Measurements from ENCODE around the gene DHX58. TPM values are rescaled to one million over a fixed set of nuclear protein-coding genes. Genes with fewer than 3 reads are reported as not detected.

Gene DHX58
- total RNA-seq, 1 experiment from 2014 or later = 2.1 TPM

DNA sequence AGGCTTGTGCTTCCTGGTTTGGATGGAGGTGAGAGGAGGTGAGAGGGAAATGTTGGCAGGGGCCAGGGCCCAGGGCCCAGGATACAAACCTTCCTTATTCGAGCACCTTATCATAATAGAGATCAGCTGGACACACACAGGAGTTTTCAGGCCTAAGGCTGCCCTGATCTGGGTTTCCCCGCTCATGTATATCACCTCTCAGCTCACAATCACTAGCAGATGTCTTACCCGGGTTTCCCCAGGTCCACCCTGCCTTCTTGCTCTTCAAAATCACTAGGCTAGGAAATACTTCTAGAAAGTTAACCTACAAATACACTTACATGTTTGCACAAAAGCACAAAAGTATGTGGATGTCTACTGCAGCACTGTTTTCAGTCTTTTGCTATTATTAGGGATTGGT, 14.3 kb upstream of the DHX58 start:
- intact Hi-C loops (cut with micrococcal nuclease; ENCODE audit: unreplicated experiment) = no loop called here
- no peaks in the 10 kb centered on the region for H3K4me1 ChIP-seq (ENCODE audit: insufficient read depth, low read length, poor library complexity, severe bottlenecking)
- CTCF ChIA-PET = no interaction called here
- H3K27me3 ChIP-seq (replicated peaks; ENCODE audit: insufficient read depth, low read depth, low read length, poor library complexity) = no peaks in the 10 kb centered on the region
- DNase-seq (ENCODE audit: low spot score) = no peak
- TF ChIP-seq, protein P1, sequence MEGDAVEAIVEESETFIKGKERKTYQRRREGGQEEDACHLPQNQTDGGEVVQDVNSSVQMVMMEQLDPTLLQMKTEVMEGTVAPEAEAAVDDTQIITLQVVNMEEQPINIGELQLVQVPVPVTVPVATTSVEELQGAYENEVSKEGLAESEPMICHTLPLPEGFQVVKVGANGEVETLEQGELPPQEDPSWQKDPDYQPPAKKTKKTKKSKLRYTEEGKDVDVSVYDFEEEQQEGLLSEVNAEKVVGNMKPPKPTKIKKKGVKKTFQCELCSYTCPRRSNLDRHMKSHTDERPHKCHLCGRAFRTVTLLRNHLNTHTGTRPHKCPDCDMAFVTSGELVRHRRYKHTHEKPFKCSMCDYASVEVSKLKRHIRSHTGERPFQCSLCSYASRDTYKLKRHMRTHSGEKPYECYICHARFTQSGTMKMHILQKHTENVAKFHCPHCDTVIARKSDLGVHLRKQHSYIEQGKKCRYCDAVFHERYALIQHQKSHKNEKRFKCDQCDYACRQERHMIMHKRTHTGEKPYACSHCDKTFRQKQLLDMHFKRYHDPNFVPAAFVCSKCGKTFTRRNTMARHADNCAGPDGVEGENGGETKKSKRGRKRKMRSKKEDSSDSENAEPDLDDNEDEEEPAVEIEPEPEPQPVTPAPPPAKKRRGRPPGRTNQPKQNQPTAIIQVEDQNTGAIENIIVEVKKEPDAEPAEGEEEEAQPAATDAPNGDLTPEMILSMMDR (conservative IDR thresholded peaks at IDR 0.05; ENCODE audit: low read depth, low read length) = no peak
- no peak for TF ChIP-seq EZH2 (IDR thresholded peaks at IDR 0.05; ENCODE audit: borderline replicate concordance, low read depth, low read length, poor library complexity, severe bottlenecking)
- POLR2A ChIA-PET (ENCODE audit: low non-redundant PET) = no interaction called here
- H3K27ac ChIP-seq (ENCODE audit: low read depth, low read length, poor library complexity, severe bottlenecking) = no peak overlapping the region
- H3K36me3 ChIP-seq (ENCODE audit: insufficient read depth, low read length, poor library complexity, severe bottlenecking) = no peaks in the 10 kb centered on the region
- no peak overlapping the region for H3K4me3 ChIP-seq (ENCODE audit: low read depth, low read length, poor library complexity, severe bottlenecking)
- no peaks in the 10 kb centered on the region for H3K9me3 ChIP-seq (ENCODE audit: low read depth, low read length, poor library complexity, severe bottlenecking)
- no TSS peak for BruUV-seq (replicated peaks)

DNA sequence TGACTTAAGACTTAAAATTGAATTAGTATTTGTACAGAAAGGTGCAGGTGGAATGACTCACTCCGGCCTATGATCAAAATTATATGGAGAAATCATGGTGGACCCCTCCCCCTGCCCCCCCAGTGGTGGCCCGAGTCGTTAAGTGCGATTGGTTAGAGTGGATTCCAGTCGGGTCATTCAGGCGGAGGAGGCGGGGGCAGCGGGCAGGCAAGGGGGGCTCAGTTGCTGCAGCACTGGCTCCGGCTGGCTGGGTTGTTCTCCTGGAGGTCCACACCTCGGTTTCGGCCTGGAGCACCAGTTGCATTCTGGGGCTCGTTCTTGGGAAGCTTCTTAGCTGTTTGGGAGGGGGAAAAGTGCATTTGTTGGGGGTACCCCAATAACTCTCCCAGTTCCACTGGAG, 13.1 kb upstream of the DHX58 start:
- no peaks in the 10 kb centered on the region for H3K4me1 ChIP-seq (ENCODE audit: insufficient read depth, low read length, poor library complexity, severe bottlenecking)
- no TSS peak for BruUV-seq (replicated peaks)
- no peaks in the 10 kb centered on the region for H3K36me3 ChIP-seq (ENCODE audit: insufficient read depth, low read length, poor library complexity, severe bottlenecking)
- H3K4me3 ChIP-seq (ENCODE audit: low read depth, low read length, poor library complexity, severe bottlenecking) = no peak overlapping the region
- H3K9me3 ChIP-seq (ENCODE audit: low read depth, low read length, poor library complexity, severe bottlenecking) = no peaks in the 10 kb centered on the region
- H3K27me3 ChIP-seq (replicated peaks; ENCODE audit: insufficient read depth, low read depth, low read length, poor library complexity) = no peaks in the 10 kb centered on the region
- no peak for DNase-seq (ENCODE audit: low spot score)
- no peak overlapping the region for H3K27ac ChIP-seq (ENCODE audit: low read depth, low read length, poor library complexity, severe bottlenecking)
- POLR2A ChIA-PET (ENCODE audit: low non-redundant PET) = no interaction called here
- no peak for TF ChIP-seq EZH2 (IDR thresholded peaks at IDR 0.05; ENCODE audit: borderline replicate concordance, low read depth, low read length, poor library complexity, severe bottlenecking)
- TF ChIP-seq, protein P1 (conservative IDR thresholded peaks at IDR 0.05; ENCODE audit: low read depth, low read length) = no peak
- CTCF ChIA-PET = no interaction called here
- intact Hi-C loops (cut with micrococcal nuclease; ENCODE audit: unreplicated experiment) = no loop called here

DNA sequence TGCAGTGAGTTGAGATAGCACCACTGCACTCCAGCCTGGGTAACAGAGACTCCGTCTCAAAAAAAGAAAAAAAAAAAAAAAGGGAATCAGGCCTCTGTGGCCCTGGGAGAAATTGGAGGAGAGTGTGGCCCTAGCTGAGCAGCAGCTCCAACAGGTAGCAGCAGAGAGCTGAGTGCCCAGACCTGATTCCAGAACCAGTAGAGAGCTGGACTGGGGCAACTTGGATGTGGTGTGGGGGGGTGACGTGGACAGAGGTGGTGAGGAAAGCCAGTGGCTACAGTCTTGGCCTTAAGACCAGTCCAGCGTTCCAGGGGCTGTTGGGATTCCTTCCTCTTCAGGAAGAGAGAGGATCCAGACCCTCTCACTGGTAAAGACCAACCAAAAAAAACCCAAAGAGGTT, 11.7 kb upstream of the DHX58 start:
- no peaks in the 10 kb centered on the region for H3K27me3 ChIP-seq (replicated peaks; ENCODE audit: insufficient read depth, low read depth, low read length, poor library complexity)
- H3K27ac ChIP-seq (ENCODE audit: low read depth, low read length, poor library complexity, severe bottlenecking) = no peak overlapping the region
- DNase-seq (ENCODE audit: low spot score) = no peak
- BruUV-seq (replicated peaks) = no TSS peak
- POLR2A ChIA-PET (ENCODE audit: low non-redundant PET) = no interaction called here
- no peaks in the 10 kb centered on the region for H3K4me1 ChIP-seq (ENCODE audit: insufficient read depth, low read length, poor library complexity, severe bottlenecking)
- no peak for TF ChIP-seq EZH2 (IDR thresholded peaks at IDR 0.05; ENCODE audit: borderline replicate concordance, low read depth, low read length, poor library complexity, severe bottlenecking)
- TF ChIP-seq, protein P1 (conservative IDR thresholded peaks at IDR 0.05; ENCODE audit: low read depth, low read length) = no peak
- CTCF ChIA-PET = no interaction called here
- intact Hi-C loops (cut with micrococcal nuclease; ENCODE audit: unreplicated experiment) = no loop called here
- no peaks in the 10 kb centered on the region for H3K36me3 ChIP-seq (ENCODE audit: insufficient read depth, low read length, poor library complexity, severe bottlenecking)
- H3K9me3 ChIP-seq (ENCODE audit: low read depth, low read length, poor library complexity, severe bottlenecking) = no peaks in the 10 kb centered on the region
- no peak overlapping the region for H3K4me3 ChIP-seq (ENCODE audit: low read depth, low read length, poor library complexity, severe bottlenecking)
